NCI-H82 treated with DMSO at 0.1 percent for 48 hours (cell line): ENCODE results near the gene FNDC5.
A peak's percentile ranks its signal among the peaks of the same experiment; 100 is the strongest.

Source experiments
- DNase-seq: peaks from one replicate; lab custom pipeline; 2025; ENCODE audit not compliant: unreplicated experiment; lab: John Stamatoyannopoulos, UW

FNDC5 gene

DNA sequence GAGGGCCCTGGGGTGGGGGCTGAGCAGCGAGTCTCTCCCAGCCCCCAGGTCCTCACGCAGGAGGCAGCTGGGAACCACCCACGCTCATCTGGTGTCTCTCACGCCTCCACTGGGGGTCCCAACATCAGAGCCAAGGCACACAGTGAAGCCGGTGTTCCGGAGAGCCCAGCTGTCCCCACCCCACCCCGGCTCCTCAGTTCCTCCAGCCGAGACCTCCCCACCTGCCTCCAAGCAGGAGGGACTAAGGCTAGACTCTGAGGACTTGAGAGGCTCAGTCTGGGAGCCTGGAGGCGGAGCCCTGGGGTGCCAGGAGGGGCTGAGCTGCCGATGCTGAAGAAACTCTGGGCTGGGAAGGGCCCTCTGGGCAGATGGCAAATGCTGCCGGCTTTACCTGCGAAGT lies 14.0 kb upstream of the FNDC5 start:
- DNase-seq, result peak; percentile 83

DNA sequence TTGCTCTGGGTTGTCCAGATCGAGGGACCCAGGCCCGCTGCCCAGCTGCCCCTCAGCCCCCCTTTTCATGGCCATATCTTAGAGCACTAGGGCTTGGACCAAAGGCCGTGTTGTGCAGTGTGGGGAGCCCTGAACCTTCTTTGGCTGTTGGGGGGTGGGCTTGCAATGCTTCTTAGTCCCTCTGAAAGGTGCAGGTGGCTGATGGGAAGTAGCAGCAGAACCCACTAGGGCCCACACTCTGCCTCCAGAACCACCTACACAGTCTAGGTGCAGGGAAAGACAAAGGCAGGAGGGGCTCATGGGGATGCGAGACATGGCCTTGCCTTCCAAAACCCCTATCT lies 13.3 kb upstream of the FNDC5 start:
- no peak for DNase-seq

DNA sequence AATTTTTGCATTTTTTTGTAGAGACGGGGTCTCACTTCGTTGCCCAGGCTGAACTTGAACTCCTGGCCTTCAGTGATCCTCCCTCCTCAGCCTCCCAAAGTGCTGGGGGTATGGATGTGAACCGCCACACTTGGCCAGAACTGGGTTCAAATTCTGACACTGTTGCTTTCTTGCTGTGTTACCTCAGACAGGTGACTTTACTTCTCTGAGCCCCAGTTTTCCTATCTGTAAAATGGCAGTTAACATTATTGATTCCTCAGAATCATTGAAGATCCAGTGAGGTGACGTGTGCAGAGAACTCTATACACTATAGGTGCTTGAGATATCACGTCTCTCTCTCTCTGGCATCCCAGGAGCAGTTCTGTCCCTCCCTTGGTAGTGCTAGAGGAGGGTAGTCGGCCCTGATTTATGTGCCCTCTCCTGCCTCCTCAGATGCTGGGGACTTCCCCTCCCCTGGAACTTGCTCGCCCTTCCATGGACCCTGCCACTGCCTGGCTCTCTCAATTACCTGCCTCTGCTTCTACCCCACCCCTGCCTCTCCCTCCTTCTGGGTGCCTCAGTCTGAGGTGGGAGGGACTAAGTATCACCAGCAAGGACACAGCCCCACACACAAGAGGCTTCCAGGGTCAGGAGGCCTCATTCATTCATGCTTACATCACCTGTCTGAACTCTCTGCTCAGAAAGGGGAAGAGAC lies 12.8 kb upstream of the FNDC5 start:
- DNase-seq, result peak; percentile 69

DNA sequence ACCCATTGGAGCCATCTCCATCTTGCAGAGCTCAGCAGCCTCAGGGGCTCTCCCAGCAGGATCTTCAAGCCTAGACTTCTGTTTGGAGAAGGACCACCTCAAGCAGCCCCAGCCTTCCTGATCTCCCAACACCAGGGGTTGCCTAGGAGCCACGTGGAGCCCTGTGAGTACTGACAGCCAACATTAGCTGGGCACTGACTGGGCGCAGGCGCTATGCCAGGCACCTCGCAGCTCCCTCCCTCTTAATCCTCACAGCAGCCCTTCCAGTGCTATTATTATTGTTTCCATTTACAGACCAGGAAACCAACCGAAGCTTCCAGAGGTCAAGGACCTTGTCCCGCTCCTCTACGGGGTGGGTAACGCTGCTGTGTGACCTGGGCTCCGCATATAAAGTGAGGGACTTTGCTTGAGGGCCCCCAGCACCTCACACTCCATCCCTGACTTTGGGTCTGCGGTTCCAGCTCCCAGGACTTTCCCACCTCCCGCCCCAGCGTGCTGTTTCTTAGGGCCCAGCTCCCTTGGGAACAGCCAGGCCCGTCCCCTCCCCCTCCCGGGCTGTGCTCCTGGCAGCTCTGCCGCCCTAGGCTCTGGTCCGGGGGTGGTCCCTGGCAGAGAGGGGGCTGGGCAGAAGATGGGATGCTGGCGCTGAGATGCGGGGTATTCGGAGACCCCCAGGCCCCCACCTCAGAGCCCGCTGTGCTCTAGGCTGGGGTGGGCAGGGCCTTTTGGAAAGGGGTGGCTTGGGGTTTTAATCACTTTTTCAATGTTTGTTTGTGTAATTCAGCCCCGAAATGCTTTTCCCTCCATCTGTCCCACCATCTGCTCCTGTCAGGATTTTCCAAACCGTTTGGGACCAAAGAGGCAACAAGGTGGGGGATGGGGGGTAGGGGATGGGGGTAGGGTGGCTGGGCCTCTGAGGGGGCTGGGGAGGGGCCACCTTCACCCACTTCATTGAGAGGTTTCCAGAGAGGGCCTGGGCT lies 11.4 kb upstream of the FNDC5 start:
- peak; percentile 98 for DNase-seq

DNA sequence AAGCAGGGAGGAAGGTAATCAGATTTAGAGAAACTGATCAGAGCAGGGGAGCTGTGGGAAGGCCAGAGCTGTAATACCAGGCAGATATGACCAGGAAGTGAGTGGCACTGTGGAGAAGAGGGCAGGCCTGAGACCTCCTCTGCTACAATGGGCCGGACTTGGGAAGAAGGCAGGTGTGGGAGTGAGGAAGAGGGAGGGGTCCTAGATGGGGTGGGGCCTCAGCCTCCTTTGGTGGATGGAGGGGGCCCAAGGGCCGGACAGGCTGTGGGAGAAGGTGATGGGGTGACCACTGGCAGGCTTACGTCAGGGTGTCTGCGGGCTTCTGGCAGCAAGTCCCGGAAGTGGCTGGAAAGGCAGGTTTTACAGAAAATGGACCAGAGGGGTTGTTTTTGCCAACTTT lies 10.6 kb upstream of the FNDC5 start:
- peak; percentile 65 for DNase-seq

DNA sequence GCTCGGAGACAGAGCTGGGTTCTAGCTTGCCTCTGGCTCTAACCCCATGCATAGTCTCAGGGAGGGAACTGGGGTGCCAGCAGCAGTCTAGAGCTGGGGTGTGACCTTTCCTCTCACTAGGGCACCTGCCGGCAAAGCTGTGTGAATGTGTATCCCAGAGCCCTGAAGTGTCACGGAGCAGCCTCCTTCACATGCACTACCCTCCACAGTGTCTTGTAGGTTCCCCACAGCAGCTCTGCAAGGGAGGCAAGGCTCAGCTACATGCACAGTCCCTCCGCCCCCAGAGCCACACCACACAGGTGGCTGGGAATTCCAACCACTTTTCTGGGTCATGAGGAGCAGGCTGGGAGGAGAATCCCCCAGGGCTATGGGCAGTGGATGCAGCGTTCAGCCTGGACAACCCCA lies 7.9 kb upstream of the FNDC5 start:
- DNase-seq, result no peak

DNA sequence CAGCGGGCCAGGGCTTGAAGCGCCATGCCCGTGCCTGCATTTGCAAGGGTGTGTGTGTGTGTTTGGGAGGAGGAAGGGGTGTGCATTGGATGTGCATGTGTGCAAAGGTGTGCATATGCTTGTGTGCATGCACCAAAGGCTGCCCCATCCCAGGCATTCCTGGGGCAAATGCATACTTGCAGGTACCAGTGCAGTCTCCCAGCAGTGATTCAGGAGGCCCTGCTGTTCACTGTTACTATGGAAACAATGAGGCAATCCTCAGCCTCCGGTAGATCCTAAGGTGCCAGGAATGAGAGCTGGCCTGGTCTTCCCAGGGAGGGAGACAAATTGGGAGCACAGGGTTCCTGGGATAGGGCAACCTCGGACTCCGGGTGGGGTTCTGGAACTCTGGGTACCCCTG lies 7.5 kb upstream of the FNDC5 start:
- no peak for DNase-seq

DNA sequence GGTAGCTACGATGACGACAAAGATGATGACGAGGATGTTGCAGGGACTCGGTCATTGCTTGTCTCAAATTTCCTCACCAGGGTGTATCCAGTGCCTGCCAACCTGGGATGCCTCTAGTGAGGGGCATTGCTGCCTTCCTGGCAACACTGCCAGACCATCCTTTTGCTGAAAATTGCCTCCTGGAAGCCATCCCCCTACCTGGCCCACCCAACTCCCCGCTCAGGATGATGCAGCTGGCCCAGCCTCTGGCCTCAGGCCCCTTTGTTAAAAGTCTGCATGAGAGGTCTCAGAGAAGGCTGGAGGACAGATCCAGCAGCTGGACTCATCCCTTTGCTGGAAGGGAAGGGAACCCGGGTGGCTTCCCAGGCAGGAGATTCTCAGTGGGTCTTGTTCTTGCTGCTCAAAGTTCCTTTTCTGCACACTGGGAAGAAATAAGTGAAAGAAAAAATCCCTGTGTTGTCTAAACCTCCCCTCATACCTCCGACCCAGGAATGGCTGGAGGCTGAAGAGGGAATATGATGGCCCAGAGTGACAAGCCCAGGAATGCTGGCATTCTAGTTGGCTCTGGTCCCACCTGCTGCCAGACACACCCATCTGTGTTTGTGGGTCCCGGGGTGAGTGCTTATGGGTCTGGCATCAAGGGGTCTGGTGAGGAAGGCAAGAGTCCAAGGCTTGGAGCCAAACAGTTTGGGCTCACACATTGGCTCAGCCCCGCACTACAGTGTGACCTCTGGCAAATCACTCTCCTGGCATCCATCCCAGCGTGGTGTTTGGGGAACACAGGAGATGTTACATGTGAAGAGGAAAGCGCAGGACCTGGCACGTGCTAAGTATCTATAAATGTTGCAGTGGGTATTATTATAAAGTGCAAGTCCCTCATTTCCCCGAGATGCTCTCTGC lies 6.7 kb upstream of the FNDC5 start:
- DNase-seq, result no peak

DNA sequence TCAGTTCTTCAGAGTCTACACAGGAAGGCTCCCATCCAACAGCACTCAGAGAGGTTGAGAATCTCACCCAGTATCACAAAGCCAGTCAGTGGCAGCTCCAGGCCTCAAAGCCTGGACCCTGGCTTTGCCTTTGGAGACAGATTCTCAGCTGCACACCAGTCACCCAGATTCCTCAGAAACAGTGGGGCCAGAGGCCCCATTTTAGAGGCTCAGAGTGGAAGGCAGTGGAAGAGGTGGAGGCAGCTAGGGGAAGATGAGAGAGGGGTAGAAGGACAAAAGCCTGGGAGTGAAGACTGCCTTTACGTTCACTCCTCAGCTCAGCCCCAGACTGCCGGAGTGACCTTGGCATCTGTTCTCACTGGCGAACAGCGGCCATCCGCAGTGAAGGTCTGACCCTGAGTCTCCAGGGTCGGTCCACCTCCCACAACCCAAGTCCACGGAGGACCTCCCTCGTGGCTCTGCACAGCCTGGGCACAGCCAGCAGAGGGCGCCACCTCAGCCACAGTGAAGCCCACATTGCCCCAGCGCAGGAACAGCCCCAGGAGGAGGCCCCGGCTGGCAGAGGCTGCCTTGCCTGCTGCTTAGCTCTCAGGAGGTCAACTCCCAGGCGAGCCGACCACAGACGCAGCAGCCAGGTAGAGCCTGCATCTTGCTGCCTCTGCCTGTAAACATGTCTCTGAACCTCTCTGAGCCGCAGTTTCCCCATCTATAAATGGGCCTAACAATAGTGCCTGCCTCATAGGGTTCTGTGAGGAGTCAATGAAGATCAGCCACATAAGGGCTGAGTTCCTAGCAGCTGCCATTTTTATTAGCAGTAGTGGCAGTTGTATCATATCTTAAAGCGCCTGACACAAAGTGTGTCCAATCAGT lies 5.9 kb upstream of the FNDC5 start:
- DNase-seq, result peak; percentile 67

DNA sequence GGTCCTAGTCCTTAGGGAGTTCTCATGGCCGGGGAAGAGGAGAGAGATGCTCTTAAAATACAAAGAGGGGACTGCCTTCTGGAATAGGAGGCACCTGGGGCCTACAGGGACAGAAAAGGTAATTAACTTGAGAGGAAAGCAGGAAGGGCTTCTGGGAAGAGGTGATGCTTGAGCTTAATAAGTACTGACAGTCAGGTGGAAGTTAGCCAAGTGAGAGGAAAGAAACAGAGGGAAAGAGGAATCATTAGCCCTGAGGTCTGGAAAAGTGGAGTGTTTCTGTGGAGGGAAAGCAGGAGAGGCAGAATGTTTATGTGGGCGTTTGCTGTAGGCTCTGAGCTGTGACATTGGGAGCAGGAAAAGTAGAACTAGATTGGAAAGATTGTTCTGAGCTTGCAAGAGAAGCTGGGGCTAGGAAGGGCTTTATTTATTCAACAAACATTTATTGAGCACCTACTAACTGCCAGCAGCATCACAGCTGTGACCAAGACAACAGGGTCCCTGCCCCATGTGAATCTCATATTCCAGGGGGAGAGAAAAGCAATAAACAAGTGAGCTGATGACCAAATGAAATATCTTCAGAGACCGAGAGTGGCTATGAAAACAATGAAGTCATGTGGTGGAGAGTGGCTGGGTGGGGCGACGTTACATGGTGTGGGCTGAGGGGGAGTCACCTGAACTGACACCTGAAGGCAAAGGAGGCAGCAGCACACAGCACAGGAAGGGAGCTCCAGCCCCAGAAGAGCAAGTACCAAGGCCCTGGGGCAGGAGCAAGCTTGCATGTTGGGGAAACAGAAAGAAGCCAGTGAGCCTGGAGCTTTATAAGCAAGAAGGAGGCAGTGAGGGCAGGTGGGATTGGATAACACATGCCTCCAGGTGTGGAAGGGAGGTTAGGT lies 4.4 kb upstream of the FNDC5 start:
- DNase-seq, result no peak

DNA sequence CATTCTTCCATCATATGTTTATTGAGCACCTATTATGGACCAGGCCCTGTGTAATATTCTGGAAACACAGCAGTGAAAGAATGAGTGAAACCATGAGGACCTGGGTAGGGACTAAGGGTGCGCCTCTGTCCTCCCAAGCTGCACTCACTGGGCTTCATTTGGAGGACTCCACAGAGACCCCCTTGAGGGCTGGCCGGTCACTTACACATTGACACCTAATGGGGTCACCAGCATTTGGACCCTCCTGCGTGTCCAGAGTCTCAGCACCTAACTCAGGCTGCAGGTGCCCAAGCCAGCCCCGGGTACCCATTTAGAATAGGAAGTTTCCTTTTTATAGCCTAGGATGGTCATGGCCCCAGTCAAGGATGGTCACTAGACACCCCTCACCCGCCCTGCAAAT lies 2.8 kb upstream of the FNDC5 start:
- DNase-seq, result no peak

DNA sequence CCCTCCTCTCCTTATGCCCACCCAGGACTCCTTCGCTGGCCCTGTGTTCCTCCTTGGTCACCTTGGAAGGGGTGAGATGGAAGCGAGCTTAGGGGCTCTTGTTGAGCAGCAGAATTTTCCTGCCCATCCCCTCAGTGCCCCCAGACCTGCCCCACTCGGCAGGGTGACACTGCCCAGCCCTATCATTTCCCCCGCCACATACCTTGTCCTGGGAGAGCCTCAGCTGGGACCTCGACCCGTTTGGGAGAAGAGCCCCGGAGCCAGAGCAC lies 1.4 kb upstream of the FNDC5 start:
- DNase-seq, result no peak

DNA sequence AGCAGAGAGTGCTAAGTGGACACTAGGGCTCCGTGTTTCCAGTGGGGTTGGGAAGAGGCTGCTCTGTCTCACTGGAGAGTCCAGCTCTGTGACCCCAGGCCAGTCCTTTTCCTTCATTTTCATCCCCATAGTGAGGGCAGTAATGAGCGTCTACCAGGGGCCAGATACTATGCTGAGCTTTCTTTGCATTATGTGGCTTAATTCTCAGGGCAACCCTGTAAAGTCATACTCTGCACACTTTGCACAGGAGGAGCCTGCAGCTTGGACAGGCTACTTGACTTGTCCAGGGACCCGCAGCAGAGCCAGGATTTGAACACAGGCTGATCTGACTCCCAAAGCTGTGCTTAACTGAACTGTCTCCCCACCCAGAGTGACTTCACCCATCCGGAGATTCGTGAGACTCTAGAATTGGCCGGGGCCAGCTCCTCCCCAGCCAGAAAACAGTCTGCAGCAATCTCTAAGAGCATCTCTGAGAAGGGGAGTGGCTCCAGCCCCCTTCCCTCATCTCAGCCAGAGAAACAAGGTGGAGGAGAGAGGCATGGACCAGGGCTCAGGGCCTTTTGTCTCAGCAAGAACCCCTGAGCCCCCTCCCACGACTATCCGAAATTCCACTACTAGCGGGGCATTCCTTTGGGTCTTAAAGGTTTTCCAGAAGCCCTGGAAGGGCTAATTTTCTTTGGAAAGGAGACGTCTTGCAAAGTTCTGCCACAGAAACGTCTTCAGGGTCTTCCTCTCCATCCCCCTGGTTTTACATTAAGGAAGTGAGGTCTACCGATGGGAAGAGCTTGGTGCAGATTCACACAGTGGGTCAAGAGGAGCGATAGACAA lies 866 bp upstream of the FNDC5 start:
- peak; percentile 30 for DNase-seq

DNA sequence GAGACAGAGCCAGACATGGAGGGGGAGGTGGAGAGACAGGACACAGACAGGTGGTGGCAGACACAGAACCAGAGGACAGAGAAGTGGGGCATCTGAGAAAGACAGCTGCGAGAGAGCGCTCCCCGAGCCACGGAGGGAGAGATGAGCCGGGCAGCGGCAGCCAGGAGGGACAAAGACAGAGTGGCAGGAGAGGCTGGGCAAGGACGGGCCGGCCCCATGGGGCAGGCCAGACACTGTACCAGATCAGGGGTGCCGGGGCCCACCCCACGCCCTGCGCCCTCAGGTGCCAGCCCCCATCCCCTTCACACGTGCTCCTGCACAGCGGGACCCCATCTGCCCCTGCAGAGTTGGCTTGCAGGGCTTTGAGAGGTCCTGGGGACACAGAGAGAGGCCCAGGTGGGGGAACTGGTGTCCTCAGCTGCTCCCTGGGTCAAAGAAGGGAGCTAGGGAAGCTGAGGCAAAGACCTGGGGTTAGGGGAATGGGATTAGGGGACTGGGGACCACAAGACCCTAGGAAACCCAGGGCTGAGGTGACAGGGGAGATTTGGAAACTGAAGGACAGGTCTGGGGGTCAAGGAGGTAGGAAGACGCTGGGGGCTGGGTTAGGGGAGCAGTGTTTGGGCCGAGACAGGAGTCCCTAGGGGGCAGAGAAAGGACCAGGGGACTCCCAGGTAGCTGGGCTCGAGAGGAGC lies 643 bp downstream of the FNDC5 start:
- no peak for DNase-seq

DNA sequence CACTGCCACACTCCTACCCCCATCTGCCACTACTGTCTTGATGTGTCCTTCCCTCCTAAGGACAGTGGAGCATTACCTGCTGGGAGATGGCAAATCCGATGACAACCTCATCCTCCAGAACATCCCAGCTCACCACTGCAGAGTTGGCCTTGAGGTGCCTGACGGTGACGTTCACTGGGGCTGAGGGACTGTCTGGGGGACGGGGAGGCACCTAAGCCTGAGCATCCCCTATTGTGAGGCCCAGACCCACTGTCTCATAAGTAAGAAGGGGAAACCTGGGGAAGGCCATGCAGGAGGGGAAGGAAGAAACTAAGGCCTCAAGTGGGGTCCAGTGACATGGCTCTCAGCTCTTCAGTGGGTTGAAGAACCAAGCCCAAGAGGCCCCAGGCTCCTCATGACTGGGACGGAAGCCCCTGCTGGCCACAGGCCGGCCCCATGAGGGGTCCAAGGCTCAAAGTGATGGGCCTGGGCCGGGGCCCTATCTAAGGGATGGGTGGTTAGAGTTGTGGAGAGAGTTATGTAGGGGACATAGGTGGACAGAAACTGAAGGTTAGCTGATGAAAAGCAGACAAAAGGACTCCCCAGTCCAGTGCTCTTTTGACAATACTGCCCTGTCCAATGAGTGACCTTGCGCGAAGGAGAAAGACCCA lies 1.8 kb downstream of the FNDC5 start:
- DNase-seq, result no peak

DNA sequence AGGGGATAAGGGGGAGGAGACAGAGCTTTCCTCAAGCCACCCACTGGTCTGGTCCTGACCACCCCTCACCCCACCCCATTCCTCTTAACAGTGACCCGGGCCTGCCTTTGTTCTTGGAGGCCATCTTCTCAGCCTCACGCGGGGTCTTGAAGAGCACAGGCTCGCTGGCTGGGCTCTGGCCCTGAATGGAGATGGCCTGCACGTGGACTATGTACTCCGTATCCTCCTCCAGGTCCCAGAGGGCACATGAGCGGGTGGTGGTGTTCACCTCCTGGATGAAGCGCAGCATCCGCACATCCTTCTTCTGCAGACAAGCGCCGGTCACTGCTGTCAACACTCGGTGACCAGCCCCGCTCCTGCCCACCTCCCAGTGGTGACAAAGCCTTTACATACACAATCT lies 2.6 kb downstream of the FNDC5 start:
- no peak for DNase-seq

DNA sequence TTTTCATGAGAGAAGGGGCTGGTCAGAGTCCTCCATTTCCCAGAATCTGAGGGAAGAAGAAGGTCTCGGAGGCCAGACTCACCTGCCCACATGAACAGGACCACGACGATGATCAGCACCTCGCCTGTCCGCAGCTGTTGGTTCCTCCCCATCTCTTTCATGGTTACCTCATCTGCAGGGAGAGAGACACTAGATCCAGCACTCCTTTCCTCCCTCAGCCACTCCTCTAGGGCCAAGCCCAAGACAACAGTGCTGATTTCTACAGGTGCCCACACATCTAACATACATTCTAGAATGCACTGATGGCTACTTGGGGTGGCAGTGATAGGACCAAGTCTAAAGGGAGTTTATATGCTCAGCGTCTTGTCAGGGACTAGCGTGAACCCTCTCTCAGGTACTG lies 3.0 kb downstream of the FNDC5 start:
- DNase-seq, result no peak

DNA sequence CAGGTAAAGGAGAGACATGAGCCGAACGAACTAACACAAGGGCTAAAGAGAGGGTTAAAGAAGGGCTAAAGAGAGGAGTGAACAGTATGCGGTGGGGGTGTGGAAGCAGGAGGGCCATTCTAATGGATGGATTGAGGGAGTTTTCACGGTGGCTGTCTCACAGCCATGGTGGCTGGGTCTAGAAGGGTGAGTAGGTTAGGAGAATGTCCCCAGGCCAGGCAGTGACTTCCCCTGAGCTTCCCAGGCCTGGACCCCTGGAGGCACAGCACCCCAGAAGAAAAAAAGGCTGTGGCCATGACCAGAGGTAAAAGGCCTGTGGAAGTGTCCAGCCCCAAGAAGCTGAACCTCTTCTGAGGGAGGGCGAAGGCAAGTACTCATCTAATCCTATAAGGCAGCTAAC lies 3.6 kb downstream of the FNDC5 start:
- no peak for DNase-seq
